GM18498 (cell line): ENCODE results near the gene EVX1.

Experiments
- ATAC-seq: cut with Tn5 transposase; IDR thresholded peaks from one replicate; pipeline ENCODE4 v1.9.1; 2021; ENCODE audit warnings: mild to moderate bottlenecking, moderate library complexity; ENCODE audit not compliant: unreplicated experiment

The EVX1 gene

GRCh38 chr7:27224983-27225934 is 17.3 kb upstream of the EVX1 start:
- ATAC-seq, result no peak

DNA sequence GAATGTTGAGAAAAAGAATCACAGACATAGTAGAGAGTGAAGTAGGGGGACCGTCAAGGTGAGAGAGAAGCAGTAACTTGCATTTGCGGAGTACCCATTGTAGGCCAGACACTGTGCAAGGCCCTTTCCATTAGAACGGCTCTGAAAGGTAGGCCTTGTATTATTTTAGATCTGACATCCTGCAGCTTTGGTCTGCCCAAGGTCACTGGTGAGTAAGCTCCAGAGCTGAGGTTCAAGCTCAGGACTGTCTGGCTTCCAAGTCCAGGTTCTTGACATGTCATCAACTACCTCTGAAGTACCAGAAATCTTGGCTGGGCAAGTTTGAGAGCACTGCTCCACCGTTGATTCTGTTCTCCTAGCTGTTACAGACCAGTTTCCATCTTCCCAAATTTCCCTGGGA is 13.2 kb upstream of the EVX1 start:
- no peak for ATAC-seq

DNA sequence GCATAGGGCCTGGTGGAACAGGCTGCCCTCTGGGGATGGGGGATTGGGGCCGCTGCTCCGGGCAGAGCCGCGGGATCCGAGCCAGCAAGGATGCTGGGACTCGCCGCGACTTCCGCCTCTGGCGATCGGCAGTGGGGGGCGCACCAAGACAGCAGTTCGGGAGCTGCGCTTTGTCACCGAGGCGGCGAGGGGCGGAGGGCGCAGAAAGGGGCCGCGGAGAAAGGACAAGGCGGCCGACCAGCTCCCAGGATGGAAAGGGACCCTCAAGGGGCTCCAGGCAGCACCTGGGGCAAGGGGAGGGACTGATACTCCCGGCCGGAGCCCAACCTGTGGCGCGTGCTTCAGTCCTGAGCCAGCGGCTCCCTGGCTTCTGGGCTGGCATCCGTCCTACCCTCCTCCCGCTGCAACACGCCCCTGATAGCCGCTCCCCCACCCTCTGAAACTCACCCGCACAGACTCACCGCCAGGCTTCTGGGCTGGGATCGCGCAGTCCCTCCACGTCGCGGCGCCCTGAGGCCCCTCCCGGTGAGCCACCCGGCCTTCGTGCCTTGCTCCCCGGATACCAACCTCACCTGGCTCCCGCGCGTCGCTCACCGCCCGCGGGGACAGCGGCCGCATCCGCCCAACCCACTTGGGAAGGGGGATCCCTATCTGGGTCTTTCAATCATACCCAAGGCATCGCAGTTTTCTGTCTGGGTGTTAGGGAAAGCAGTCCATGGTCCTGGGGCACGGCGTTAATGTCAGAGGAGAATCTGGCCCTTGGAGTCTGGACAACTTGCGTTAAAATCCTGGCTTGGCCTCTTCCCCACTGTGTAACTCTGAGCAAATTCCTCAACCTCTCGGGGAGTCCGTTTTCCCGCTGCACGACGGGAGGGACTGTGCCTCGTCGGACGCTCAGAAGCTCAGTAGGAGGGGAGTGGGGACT is 7.0 kb upstream of the EVX1 start:
- no peak for ATAC-seq

- no peak for ATAC-seq
Measured at GRCh38 chr7:27237735-27238334, 4.8 kb upstream of the EVX1 start.

- no peak for ATAC-seq
Measured at GRCh38 chr7:27238979-27239386, 3.6 kb upstream of the EVX1 start.

- ATAC-seq, result no peak
Measured at GRCh38 chr7:27239387-27240014, 3.1 kb upstream of the EVX1 start.

DNA sequence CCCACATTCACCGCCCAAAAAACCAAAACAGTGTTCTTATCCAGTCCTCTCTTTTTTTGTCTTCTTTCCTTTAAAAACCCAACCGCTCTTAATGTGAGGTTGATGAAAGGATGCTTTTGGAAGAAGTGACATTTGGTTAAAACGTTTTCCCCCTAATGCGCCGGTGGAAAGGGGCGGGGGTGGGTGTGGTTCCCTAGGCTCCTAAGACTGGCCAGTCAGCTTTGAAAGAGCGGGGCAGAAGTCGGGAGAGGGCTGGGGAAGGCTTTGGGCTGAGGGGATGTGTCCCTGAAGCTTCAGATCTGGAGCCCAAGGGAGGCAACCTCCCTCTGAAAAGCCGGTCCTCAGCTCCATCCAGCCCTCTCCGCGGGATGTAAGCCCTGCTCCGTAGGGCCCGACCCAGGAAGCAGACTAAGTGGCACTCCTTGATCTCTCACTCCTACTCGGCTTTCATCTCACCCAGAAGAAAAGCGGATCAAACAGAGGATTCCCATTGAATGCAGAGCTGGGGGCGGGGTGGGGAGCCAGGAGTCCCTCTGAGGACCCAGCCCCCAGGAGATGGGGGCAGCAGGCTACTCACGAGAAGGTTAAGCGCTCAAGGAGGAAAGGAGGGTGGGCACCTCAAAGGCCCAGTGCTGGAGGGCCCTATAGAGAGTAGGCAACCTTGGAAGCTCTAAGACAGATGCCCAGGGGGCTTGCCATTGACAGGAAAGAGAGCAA is 2.4 kb upstream of the EVX1 start:
- no peak for ATAC-seq

DNA sequence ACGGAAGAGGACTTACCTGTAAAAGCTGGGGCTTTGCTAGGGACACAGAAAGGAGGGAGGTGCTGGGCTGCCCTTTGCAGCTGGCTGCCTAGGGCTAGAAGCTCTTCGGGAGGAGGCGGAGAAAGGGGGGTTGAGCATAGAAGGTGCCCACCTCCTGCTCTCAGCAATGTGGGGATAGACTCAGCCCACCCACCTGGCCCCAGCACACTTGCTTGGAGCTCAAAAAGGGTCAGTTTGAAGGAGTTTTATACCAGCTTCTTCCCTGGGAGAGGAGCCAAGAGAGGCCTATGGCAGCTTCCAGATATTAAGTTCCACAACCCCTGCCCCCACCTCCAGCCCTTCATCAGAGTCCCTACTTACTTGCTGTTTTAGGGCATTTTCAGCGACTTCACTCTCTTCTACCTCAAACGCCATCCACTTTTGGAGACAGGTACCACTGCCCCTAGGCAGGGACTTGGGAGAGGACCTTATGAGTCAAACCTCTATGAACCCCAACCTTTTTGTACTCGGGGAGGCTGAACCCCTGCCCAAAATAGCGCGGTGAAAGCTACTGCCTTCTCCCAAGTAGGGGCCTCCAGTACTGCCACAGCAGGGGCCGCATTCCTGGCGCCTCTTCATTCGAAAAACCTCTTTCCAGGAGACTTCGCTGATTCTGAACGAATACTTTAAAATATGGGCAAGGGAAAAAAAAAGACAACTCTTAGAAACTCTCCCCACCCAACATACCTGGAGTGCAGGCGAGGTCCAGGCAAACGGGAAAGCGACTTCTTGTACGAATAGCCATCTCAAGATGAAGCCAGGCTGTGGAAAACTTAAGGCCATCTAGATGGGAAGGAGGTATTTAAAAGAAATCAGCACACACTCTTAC is 1.2 kb upstream of the EVX1 start:
- ATAC-seq, result no peak

- no peak for ATAC-seq
Measured at GRCh38 chr7:27242154-27242553, 448 bp upstream of the EVX1 start.

DNA sequence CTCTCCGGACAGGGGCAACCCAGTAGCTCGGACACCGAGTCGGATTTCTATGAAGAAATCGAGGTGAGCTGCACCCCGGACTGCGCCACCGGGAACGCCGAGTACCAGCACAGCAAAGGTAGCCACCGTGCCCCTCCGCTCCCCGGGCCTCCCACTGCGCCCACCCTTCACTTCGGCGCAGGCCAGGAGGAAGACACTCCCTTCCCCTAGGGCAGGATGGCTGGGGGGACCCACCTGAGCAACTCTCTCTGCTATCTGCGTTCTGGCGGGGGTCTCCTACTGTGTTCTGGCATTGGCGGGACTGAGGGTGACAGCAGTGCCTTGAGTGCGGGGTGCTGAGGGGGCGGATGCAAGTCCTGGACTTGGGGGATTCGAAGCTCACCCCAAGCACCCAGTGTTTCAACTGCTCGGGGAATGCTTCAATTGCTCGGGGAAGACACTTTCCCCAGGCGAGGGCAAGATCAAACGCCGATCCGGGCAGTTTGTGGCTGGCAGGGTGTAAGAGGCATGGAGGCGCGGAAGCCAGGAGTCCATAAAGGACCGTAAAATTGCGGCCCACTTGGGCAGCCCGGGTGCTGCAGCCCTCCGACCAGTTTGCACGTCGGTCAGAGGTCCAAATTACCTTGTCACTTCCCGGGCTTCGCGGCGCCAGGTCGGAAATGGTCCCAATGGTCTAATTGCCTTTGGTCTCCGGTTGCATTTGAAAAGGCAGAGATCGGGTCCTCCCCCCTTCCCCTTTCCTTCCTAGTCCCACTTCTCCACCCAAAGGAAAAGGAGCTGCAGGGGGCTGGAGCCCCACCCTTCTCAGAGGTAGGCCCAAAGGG is 950 bp downstream of the EVX1 start:
- no peak for ATAC-seq

GRCh38 chr7:27244488-27245123 is 2.0 kb downstream of the EVX1 start:
- no peak for ATAC-seq

DNA sequence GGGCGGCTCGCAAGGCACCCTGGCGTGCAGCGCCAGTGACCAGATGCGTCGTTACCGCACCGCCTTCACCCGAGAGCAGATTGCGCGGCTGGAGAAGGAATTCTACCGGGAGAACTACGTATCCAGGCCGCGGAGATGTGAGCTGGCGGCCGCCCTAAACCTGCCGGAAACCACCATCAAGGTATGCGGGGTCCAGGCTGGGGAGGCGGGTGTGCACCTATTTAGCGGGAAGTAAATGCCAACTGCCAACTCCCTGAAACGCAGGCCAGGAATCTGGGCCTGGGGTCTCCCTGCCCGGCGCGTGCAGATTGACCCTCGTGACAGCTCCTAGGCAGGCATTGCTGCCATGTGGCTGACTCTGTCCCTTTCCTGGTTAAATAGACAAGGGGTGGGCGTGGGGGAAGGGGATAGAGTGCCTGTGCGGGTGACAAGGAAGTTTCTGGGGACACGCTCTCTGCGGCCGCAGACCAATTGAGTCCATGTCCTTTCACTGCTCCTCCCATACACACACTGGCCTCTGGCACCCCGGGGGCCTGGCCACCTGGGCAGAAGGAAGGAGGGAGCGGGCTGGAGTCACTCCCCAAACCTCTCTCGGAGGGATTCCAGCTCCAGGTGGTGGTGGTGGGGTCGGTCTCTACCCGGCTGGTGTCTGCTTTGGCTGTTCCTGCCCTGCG is 2.7 kb downstream of the EVX1 start:
- ATAC-seq, result no peak

- ATAC-seq, result no peak
Measured at GRCh38 chr7:27245798-27246691, 3.4 kb downstream of the EVX1 start.

- no peak for ATAC-seq
Measured at GRCh38 chr7:27247000-27247399, 4.4 kb downstream of the EVX1 start.

- ATAC-seq, result no peak
Measured at GRCh38 chr7:27247452-27248426, 5.1 kb downstream of the EVX1 start.
